ENCODE data around the gene ARFGAP2. TPM values are rescaled to one million over a fixed set of nuclear protein-coding genes. Genes with fewer than 3 reads are reported as not detected.

ARFGAP2 gene
- total RNA-seq, 1 donor from 2014 or later = 105 TPM

- Mint-ChIP-seq H3K27me3 (ENCODE audit: low read depth) (no peaks in the 10 kb centered on the region), H3K27ac (no peak overlapping the region), H3K4me1 (peaks cover 10% of the 10 kb centered on the region), H3K9me3 (no peaks in the 10 kb centered on the region), H3K36me3 (no peaks in the 10 kb centered on the region), H3K4me3 (no peak overlapping the region)
- no peak for DNase-seq (ENCODE audit: low spot score in 2 of 2, unreplicated experiment in 2 of 2)
- no peak for TF ChIP-seq CTCF (IDR thresholded peaks at IDR 0.05; ENCODE audit: unreplicated experiment)
These were observed 24.3 kb downstream of the ARFGAP2 start for GRCh38 chr11:47152126-47152952.

GRCh38 chr11:47149782-47150181, 26.9 kb downstream of the ARFGAP2 start:
- Mint-ChIP-seq H3K4me1 (peaks cover 9% of the 10 kb centered on the region), H3K36me3 (no peaks in the 10 kb centered on the region), H3K4me3 (no peak overlapping the region), H3K27me3 (ENCODE audit: low read depth) (no peaks in the 10 kb centered on the region), H3K27ac (no peak overlapping the region), H3K9me3 (no peaks in the 10 kb centered on the region)
- DNase-seq (ENCODE audit: low spot score in 2 of 2, unreplicated experiment in 2 of 2) = no peak
- no peak for TF ChIP-seq CTCF (IDR thresholded peaks at IDR 0.05; ENCODE audit: unreplicated experiment)

- DNase-seq (ENCODE audit: low spot score in 2 of 2, unreplicated experiment in 2 of 2) = no peak
- Mint-ChIP-seq H3K27ac (no peak overlapping the region), H3K4me3 (no peak overlapping the region), H3K4me1 (peaks cover 9% of the 10 kb centered on the region), H3K36me3 (no peaks in the 10 kb centered on the region), H3K9me3 (no peaks in the 10 kb centered on the region), H3K27me3 (ENCODE audit: low read depth) (no peaks in the 10 kb centered on the region)
- no peak for TF ChIP-seq CTCF (IDR thresholded peaks at IDR 0.05; ENCODE audit: unreplicated experiment)
These were observed 27.7 kb downstream of the ARFGAP2 start for GRCh38 chr11:47148903-47149531.

- no peaks in the 10 kb centered on the region for H3K9me3 Mint-ChIP-seq
- H3K27ac Mint-ChIP-seq = no peak overlapping the region
- H3K4me3 Mint-ChIP-seq = no peak overlapping the region
- H3K36me3 Mint-ChIP-seq = no peaks in the 10 kb centered on the region
- no peaks in the 10 kb centered on the region for H3K27me3 Mint-ChIP-seq (ENCODE audit: low read depth)
- H3K4me1 Mint-ChIP-seq = peaks cover 11% of the 10 kb centered on the region
- no peak for DNase-seq (ENCODE audit: low spot score in 2 of 2, unreplicated experiment in 2 of 2)
- TF ChIP-seq CTCF (IDR thresholded peaks at IDR 0.05; ENCODE audit: unreplicated experiment) = no peak
These were observed 28.4 kb downstream of the ARFGAP2 start for GRCh38 chr11:47148270-47148669.

- DNase-seq (ENCODE audit: low spot score in 2 of 2, unreplicated experiment in 2 of 2) = no peak
- peaks cover 13% of the 10 kb centered on the region for H3K4me1 Mint-ChIP-seq
- H3K4me3 Mint-ChIP-seq = no peak overlapping the region
- no peaks in the 10 kb centered on the region for H3K9me3 Mint-ChIP-seq
- H3K27ac Mint-ChIP-seq = no peak overlapping the region
- H3K27me3 Mint-ChIP-seq (ENCODE audit: low read depth) = no peaks in the 10 kb centered on the region
- TF ChIP-seq CTCF (IDR thresholded peaks at IDR 0.05; ENCODE audit: unreplicated experiment) = no peak
- H3K36me3 Mint-ChIP-seq = no peaks in the 10 kb centered on the region
These were observed 29.0 kb downstream of the ARFGAP2 start for GRCh38 chr11:47147681-47148080.
